22Rv1 (cell line): ENCODE results near the gene TSEN2.
"Not testable (repeated sequence)": the region's sequence is repeated elsewhere in the genome, so short reads cannot be mapped to it uniquely, and the experiment has no call there.

Source experiments
- H3K27ac ChIP-seq: fragments of 450-650 bp; 2 replicates; pipeline ENCODE4 v1.5.1; 2017
- CTCF ChIP-seq: fragments of 450-650 bp; IDR thresholded peaks from 2 replicates; pipeline ENCODE4 v1.5.1; 2017; ENCODE audit warnings: mild to moderate bottlenecking
- ZFX ChIP-seq: fragments of 450-650 bp; IDR thresholded peaks from 2 replicates; pipeline ENCODE4 v1.6.1; 2017; ENCODE audit warnings: antibody characterized with exemption, borderline replicate concordance

Gene TSEN2

GRCh38 chr3:12447075-12447474 is 37.2 kb upstream of the TSEN2 start:
- TF ChIP-seq ZFX (no peak), CTCF (no peak)
- H3K27ac ChIP-seq, result no peak overlapping the region

- H3K27ac ChIP-seq, result not testable (repeated sequence)
These were observed 35.7 kb upstream of the TSEN2 start for GRCh38 chr3:12448404-12449202.

GRCh38 chr3:12449889-12450682 is 34.2 kb upstream of the TSEN2 start:
- H3K27ac ChIP-seq, result no peak overlapping the region
- TF ChIP-seq CTCF, result no peak
- no peak for TF ChIP-seq ZFX

- H3K27ac ChIP-seq, result no peak overlapping the region
- no peak for TF ChIP-seq ZFX
- TF ChIP-seq CTCF, result no peak
These were observed 32.8 kb upstream of the TSEN2 start for GRCh38 chr3:12451481-12451880.

GRCh38 chr3:12451960-12452359 is 32.3 kb upstream of the TSEN2 start:
- TF ChIP-seq CTCF (no peak), ZFX (no peak)
- no peak overlapping the region for H3K27ac ChIP-seq

- H3K27ac ChIP-seq, result no peak overlapping the region
- TF ChIP-seq ZFX, result no peak
- TF ChIP-seq CTCF, result no peak
These were observed 31.6 kb upstream of the TSEN2 start for GRCh38 chr3:12452361-12453330.

GRCh38 chr3:12454076-12454815 is 30.0 kb upstream of the TSEN2 start:
- H3K27ac ChIP-seq, result no peak overlapping the region
- TF ChIP-seq CTCF (no peak), ZFX (no peak)
